ENCODE measurements around the gene ZNF280B. TPM values are rescaled to one million over a fixed set of nuclear protein-coding genes. Genes with fewer than 3 reads are reported as not detected.

ZNF280B gene
- polyA plus RNA-seq, 3 donors = 0.04 TPM; not detected in 2

DNA sequence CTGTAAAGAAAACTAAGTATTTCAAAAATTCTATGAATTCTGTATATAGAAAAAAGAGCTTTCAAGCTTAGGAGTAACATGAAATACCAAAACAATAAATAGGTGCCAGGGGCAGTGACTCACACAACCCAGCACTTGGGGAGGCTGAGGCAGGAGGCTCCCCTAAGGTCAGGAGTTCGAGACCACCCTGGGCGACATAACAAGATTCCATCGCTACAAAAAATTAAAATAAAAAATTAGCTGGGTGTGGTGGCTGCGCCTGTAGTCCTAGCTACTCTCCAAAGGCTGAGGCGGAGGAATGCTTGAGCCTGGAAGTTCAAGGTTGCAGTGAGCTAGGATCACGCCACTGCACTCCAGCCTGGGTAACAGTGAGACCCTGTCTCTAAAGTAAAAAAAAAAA, 21.5 kb downstream of the ZNF280B start:
- no peak overlapping the region for H3K27ac Mint-ChIP-seq

DNA sequence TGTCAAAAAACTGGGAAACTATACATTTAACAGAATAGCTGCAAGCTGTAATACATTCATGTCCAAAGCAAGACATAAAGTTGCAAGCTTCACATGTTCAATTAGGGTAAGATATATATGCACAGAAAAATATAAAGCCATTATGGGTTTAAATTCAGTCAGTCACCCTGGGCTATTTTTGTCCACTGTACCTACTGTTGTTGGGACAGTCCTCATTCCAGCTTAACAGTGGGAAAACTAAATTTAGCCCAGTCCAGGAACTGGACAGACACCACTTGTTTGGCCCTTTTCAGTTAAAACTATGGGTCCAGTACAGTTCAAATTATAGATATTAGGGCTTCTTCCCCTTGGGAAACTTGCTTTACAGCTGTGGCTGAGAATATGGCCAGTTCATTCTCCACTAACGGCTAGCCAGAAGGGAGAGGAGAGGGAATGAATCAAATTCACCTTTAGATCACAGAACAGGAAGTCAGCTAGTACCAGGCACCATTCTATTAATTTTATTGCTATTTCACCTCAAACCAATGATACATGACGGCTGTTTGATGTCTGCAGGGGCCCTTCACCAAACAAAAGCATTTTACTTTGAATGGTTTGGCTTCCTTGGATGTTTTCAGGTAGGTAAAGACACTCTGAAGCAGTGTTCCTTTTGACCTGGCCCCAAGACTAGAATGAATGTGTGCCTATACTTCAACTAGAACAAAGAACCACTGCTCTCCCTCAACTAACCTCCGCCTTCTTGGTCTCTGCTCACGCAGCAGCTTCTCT, 22.2 kb downstream of the ZNF280B start:
- no peak for DNase-seq
- Mint-ChIP-seq H3K9me3 (peaks cover 0 to 1% (median 0%) of the 10 kb centered on the region in 7 donors), H3K27ac (no peak overlapping the region), H3K27me3 (ENCODE audit: low read depth in 3 of 3) (peaks cover 0 to 2% (median 0%) of the 10 kb centered on the region in 3 donors), H3K4me3 (no peak overlapping the region), H3K36me3 (peaks cover 3 to 7% of the 10 kb centered on the region in 2 donors), H3K4me1 (peaks cover 2% of the 10 kb centered on the region)
- Histone ChIP-seq H3K4me2 (replicated peaks; ENCODE audit: extremely low read depth, low read length, poor library complexity, severe bottlenecking) (no peak overlapping the region), H4K20me1 (ENCODE audit: insufficient read depth, low read length) (no peaks in the 10 kb centered on the region), H2AFZ (ENCODE audit: insufficient read depth, low read depth, low read length, poor library complexity, severe bottlenecking) (no peak overlapping the region), H3K4me1 (ENCODE audit: control insufficient read depth in 1 of 2, insufficient read depth in 2 of 2, low read length in 2 of 2) (no peaks in the 10 kb centered on the region), H3K9ac (ENCODE audit: insufficient read depth, low read length, poor library complexity, severe bottlenecking) (no peak overlapping the region), H3K9me3 (replicated peaks in 1 of 2; ENCODE audit: control insufficient read depth in 1 of 2, insufficient read depth in 1 of 2, low read length in 2 of 2) (no peaks in the 10 kb centered on the region), H3K27me3 (ENCODE audit: control insufficient read depth in 2 of 2, insufficient read depth in 2 of 2, low read length in 2 of 2) (no peaks in the 10 kb centered on the region), H3K4me3 (replicated peaks in 1 of 3; ENCODE audit: low read depth in 2 of 3, low read length in 3 of 3) (no peak overlapping the region), H3K27ac (ENCODE audit: low read depth in 1 of 2, low read length in 2 of 2) (no peak overlapping the region), H3K36me3 (replicated peaks in 1 of 2; ENCODE audit: control insufficient read depth in 1 of 2, insufficient read depth in 2 of 2, low read length in 2 of 2) (no peaks in the 10 kb centered on the region), H3K79me2 (ENCODE audit: insufficient read depth, low read length) (no peaks in the 10 kb centered on the region)
- 94% methylated on average over 2 of the region's 4 CpGs for WGBS (ENCODE audit: insufficient coverage)
- TF ChIP-seq, protein P1, sequence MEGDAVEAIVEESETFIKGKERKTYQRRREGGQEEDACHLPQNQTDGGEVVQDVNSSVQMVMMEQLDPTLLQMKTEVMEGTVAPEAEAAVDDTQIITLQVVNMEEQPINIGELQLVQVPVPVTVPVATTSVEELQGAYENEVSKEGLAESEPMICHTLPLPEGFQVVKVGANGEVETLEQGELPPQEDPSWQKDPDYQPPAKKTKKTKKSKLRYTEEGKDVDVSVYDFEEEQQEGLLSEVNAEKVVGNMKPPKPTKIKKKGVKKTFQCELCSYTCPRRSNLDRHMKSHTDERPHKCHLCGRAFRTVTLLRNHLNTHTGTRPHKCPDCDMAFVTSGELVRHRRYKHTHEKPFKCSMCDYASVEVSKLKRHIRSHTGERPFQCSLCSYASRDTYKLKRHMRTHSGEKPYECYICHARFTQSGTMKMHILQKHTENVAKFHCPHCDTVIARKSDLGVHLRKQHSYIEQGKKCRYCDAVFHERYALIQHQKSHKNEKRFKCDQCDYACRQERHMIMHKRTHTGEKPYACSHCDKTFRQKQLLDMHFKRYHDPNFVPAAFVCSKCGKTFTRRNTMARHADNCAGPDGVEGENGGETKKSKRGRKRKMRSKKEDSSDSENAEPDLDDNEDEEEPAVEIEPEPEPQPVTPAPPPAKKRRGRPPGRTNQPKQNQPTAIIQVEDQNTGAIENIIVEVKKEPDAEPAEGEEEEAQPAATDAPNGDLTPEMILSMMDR (IDR thresholded peaks at IDR 0.05) = no peak
- intact Hi-C loops (cut with micrococcal nuclease) = no loop called here

More for the DNA sequence above, 21.5 kb downstream of the ZNF280B start:
- H3K4me3 Mint-ChIP-seq = no peak overlapping the region
- H3K4me3 ChIP-seq (replicated peaks in 1 of 3; ENCODE audit: low read depth in 2 of 3, low read length in 3 of 3) = no peak overlapping the region
- peaks cover 0 to 2% (median 0%) of the 10 kb centered on the region in 3 donors for H3K27me3 Mint-ChIP-seq (ENCODE audit: low read depth in 3 of 3)
- TF ChIP-seq, protein P1 (IDR thresholded peaks at IDR 0.05) = no peak
- peaks cover 2% of the 10 kb centered on the region for H3K4me1 Mint-ChIP-seq
- no peak overlapping the region for H3K27ac ChIP-seq (ENCODE audit: low read depth in 1 of 2, low read length in 2 of 2)
- H3K9me3 Mint-ChIP-seq = peaks cover 0 to 1% (median 0%) of the 10 kb centered on the region in 7 donors
- H3K79me2 ChIP-seq (ENCODE audit: insufficient read depth, low read length) = no peaks in the 10 kb centered on the region
- intact Hi-C loops (cut with micrococcal nuclease) = no loop called here
- H3K9ac ChIP-seq (ENCODE audit: insufficient read depth, low read length, poor library complexity, severe bottlenecking) = no peak overlapping the region
- no peaks in the 10 kb centered on the region for H3K4me1 ChIP-seq (ENCODE audit: control insufficient read depth in 1 of 2, insufficient read depth in 2 of 2, low read length in 2 of 2)
- H4K20me1 ChIP-seq (ENCODE audit: insufficient read depth, low read length) = no peaks in the 10 kb centered on the region
- DNase-seq = no peak
- WGBS (ENCODE audit: insufficient coverage) = 100% methylated on average over 1 of the region's 6 CpGs
- no peak overlapping the region for H3K4me2 ChIP-seq (replicated peaks; ENCODE audit: extremely low read depth, low read length, poor library complexity, severe bottlenecking)
- no peaks in the 10 kb centered on the region for H3K27me3 ChIP-seq (ENCODE audit: control insufficient read depth in 2 of 2, insufficient read depth in 2 of 2, low read length in 2 of 2)
- H3K9me3 ChIP-seq (replicated peaks in 1 of 2; ENCODE audit: control insufficient read depth in 1 of 2, insufficient read depth in 1 of 2, low read length in 2 of 2) = no peaks in the 10 kb centered on the region
- no peaks in the 10 kb centered on the region for H3K36me3 ChIP-seq (replicated peaks in 1 of 2; ENCODE audit: control insufficient read depth in 1 of 2, insufficient read depth in 2 of 2, low read length in 2 of 2)
- no peak overlapping the region for H2AFZ ChIP-seq (ENCODE audit: insufficient read depth, low read depth, low read length, poor library complexity, severe bottlenecking)
- peaks cover 3 to 7% of the 10 kb centered on the region in 2 donors for H3K36me3 Mint-ChIP-seq

Data from CD14-positive monocyte (primary cell).